PFSK-1 (cell line): Measurements from ENCODE around the gene CALCOCO2.

Source experiments
- FOXP2 ChIP-seq: optimal IDR thresholded peaks from 2 replicates; pipeline ENCODE3; 2011; ENCODE audit warnings: borderline replicate concordance, control low read depth, inconsistent platforms; ENCODE audit not compliant: insufficient read depth; ENCODE audit errors: extremely low read length, extremely low read depth
- POLR2AphosphoS5 ChIP-seq: IDR thresholded peaks from 2 replicates; pipeline ENCODE4 v1.6.1; 2012; ENCODE audit warnings: low read depth, mild to moderate bottlenecking, control low read depth, low read length, moderate library complexity
- SIN3A ChIP-seq: IDR thresholded peaks from 2 replicates; pipeline ENCODE4 v1.6.1; 2012; ENCODE audit warnings: mild to moderate bottlenecking, low read length, moderate library complexity, borderline replicate concordance; ENCODE audit not compliant: insufficient read depth
- TAF1 ChIP-seq: IDR thresholded peaks from 2 replicates; pipeline ENCODE4 v1.6.1; 2012; ENCODE audit warnings: low read length, control low read depth, borderline replicate concordance; ENCODE audit not compliant: insufficient read depth
- TF ChIP-seq, protein P1 (sequence below), 2 experiments: IDR thresholded peaks; 2 replicates each; pipeline versions ENCODE4 v1.6.1 to v1.8.0; 2011 to 2012; ENCODE audit warnings: low read depth in 2 of 2, low read length in 2 of 2, control low read depth in 1 of 2, inconsistent platforms in 1 of 2, mild to moderate bottlenecking in 1 of 2, moderate library complexity in 1 of 2; ENCODE audit not compliant: insufficient read depth in 1 of 2

Gene CALCOCO2

DNA sequence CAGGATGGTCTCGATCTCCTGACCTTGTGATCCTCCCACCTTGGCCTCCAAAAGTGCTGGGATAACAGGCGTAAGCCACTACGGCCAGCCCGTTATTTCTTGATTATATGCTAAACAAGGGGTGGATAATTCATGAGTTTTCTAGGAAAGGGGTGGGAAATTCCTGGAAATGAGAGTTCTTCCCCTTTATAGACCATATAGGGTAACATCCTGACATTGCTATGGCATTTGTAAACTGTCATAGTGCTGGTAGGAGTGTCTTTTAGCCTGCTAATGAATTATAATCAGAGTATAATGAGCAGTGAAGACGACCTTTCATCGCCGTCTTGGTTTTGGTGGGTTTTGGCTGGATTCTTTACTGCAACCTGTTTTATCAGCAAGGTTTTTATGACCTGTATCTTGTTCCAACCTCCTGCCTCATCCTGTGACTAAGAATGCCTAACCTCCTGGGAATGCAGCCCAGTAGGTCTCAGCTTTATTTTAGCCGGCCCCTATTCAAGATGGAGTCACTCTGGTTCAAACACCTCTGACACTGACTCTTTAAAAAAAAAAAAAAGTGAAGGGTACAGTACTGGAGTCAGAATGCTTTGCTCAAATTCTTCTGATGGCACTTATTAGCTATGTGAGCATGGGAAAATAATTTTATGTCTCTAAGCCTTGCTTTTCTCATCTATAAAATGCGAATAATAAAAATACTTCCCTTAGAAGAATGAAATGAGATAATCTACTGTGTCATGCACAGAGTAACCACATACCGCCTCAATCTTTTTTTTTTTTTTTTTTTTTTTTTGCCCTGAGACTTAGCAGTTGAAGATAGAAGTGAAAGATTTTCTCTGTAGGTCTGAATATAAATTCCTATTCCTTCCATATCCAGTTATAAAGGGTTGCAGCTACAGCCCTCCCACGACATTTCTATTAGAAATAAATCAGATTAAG, 5.1 kb upstream of the CALCOCO2 start:
- TF ChIP-seq TAF1 (no peak), POLR2AphosphoS5 (no peak), FOXP2 (no peak), SIN3A (no peak)
- TF ChIP-seq, protein P1, sequence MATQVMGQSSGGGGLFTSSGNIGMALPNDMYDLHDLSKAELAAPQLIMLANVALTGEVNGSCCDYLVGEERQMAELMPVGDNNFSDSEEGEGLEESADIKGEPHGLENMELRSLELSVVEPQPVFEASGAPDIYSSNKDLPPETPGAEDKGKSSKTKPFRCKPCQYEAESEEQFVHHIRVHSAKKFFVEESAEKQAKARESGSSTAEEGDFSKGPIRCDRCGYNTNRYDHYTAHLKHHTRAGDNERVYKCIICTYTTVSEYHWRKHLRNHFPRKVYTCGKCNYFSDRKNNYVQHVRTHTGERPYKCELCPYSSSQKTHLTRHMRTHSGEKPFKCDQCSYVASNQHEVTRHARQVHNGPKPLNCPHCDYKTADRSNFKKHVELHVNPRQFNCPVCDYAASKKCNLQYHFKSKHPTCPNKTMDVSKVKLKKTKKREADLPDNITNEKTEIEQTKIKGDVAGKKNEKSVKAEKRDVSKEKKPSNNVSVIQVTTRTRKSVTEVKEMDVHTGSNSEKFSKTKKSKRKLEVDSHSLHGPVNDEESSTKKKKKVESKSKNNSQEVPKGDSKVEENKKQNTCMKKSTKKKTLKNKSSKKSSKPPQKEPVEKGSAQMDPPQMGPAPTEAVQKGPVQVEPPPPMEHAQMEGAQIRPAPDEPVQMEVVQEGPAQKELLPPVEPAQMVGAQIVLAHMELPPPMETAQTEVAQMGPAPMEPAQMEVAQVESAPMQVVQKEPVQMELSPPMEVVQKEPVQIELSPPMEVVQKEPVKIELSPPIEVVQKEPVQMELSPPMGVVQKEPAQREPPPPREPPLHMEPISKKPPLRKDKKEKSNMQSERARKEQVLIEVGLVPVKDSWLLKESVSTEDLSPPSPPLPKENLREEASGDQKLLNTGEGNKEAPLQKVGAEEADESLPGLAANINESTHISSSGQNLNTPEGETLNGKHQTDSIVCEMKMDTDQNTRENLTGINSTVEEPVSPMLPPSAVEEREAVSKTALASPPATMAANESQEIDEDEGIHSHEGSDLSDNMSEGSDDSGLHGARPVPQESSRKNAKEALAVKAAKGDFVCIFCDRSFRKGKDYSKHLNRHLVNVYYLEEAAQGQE (IDR thresholded peaks at IDR 0.05; ENCODE audit: insufficient read depth in 1 of 2, low read depth in 2 of 2, low read length in 2 of 2) = no peak

- TF ChIP-seq SIN3A (no peak), TAF1 (no peak)
- TF ChIP-seq, protein P1 (IDR thresholded peaks at IDR 0.05; ENCODE audit: insufficient read depth in 1 of 2, low read depth in 2 of 2, low read length in 2 of 2) = no peak
Observed at GRCh38 chr17:48831549-48831883, 681 bp downstream of the CALCOCO2 start.

- TF ChIP-seq POLR2AphosphoS5 (no peak), TAF1 (no peak)
Observed at GRCh38 chr17:48834973-48835372, 4.1 kb downstream of the CALCOCO2 start.

DNA sequence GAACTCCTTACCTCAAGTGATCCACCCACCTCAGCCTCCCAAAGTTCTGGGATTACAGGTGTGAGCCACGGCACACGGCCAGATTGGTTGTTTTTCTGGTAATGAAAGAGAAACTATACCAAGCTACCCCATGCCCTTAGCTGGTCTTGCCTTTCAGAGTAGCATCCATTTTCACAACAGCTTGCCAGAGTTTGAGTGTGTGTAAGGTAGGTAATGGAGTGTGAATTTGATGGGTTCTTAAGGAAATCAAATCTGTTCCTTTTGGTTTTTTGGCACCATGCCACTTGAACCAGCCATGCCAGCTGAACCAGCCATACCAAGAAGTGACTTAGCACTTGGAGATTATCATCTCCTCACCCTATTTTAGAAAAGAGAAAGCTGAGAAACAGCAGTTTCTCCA, 5.1 kb downstream of the CALCOCO2 start:
- TF ChIP-seq POLR2AphosphoS5 (no peak), FOXP2 (no peak), SIN3A (no peak), TAF1 (no peak)
- TF ChIP-seq, protein P1 (IDR thresholded peaks at IDR 0.05; ENCODE audit: insufficient read depth in 1 of 2, low read depth in 2 of 2, low read length in 2 of 2) = no peak

DNA sequence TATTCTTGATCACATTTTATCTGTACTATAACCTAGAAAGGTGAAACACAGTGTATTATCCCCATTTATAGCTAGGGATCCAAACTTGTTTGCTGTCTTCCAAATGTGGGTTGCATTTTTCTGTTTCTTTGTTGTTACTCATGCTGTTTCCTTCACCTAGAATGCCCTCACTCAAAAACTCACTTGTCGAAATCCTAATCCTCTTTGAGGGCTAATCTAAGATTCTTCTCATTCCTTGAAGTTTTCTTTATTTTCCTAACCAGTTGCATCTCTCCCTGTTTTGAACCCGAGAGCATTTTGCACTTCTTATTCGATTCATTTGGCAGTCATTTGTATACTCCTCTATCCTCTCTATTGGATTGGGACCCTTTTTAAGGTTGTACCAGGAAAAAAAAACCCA, 9.6 kb downstream of the CALCOCO2 start:
- TF ChIP-seq, protein P1 (IDR thresholded peaks at IDR 0.05; ENCODE audit: insufficient read depth in 1 of 2, low read depth in 2 of 2, low read length in 2 of 2) = no peak
- TF ChIP-seq SIN3A (no peak), FOXP2 (no peak), POLR2AphosphoS5 (no peak), TAF1 (no peak)
